ENCODE measurements around the gene GMPR.
"Not testable (repeated sequence)": the region's sequence is repeated elsewhere in the genome, so short reads cannot be mapped to it uniquely, and the experiment has no call there.

The GMPR gene

GRCh38 chr6:16222826-16223225 is 15.6 kb upstream of the GMPR start:
- Histone ChIP-seq H3K18ac (ENCODE audit: low read length) (no peak overlapping the region), H3K36me3 (ENCODE audit: control insufficient read depth, insufficient read depth, low read length) (no peaks in the 10 kb centered on the region), H3K4me2 (ENCODE audit: low read length) (no peak overlapping the region), H3K4me1 (ENCODE audit: control insufficient read depth, low read depth, low read length) (no peaks in the 10 kb centered on the region), H2BK15ac (replicated peaks; ENCODE audit: low read depth) (no peak overlapping the region), H3K4me3 (ENCODE audit: low read length) (no peak overlapping the region), H3K4ac (ENCODE audit: low read depth, low read length) (no peak overlapping the region), H4K8ac (ENCODE audit: low read depth, low read length) (no peak overlapping the region), H3K79me1 (ENCODE audit: low read length) (no peaks in the 10 kb centered on the region), H3K27me3 (ENCODE audit: insufficient read depth, low read length, poor library complexity) (no peaks in the 10 kb centered on the region), H2BK120ac (ENCODE audit: low read depth, low read length) (no peak overlapping the region), H3K27ac (ENCODE audit: low read depth, low read length) (no peak overlapping the region), H3K23ac (ENCODE audit: low read length) (no peak overlapping the region), H3K79me2 (ENCODE audit: control insufficient read depth, insufficient read depth, low read length) (no peaks in the 10 kb centered on the region), H2AK5ac (ENCODE audit: low read length) (no peak overlapping the region), H3K56ac (ENCODE audit: low read length) (no peak overlapping the region), H3K9ac (ENCODE audit: low read length) (no peak overlapping the region), H2BK5ac (ENCODE audit: low read length) (no peak overlapping the region), H4K5ac (ENCODE audit: low read length) (no peak overlapping the region)
- no peak for DNase-seq
- no CpG with 5 or more reads among the region's 3 CpGs for WGBS (ENCODE audit: extremely low coverage, insufficient coverage, low lambda C conversion rate)

- DNase-seq = no peak
- H2BK120ac ChIP-seq (ENCODE audit: low read depth, low read length) = no peak overlapping the region
- no peak overlapping the region for H3K9ac ChIP-seq (ENCODE audit: low read length)
- H3K27me3 ChIP-seq (ENCODE audit: insufficient read depth, low read length, poor library complexity) = no peaks in the 10 kb centered on the region
- H3K56ac ChIP-seq (ENCODE audit: low read length) = no peak overlapping the region
- no peak overlapping the region for H2BK5ac ChIP-seq (ENCODE audit: low read length)
- no peak overlapping the region for H3K4me3 ChIP-seq (ENCODE audit: low read length)
- no peaks in the 10 kb centered on the region for H3K79me2 ChIP-seq (ENCODE audit: control insufficient read depth, insufficient read depth, low read length)
- no peak overlapping the region for H4K8ac ChIP-seq (ENCODE audit: low read depth, low read length)
- H4K5ac ChIP-seq (ENCODE audit: low read length) = no peak overlapping the region
- no CpG with 5 or more reads among the region's 7 CpGs for WGBS (ENCODE audit: extremely low coverage, insufficient coverage, low lambda C conversion rate)
- H3K4me1 ChIP-seq (ENCODE audit: control insufficient read depth, low read depth, low read length) = no peaks in the 10 kb centered on the region
- no peaks in the 10 kb centered on the region for H3K36me3 ChIP-seq (ENCODE audit: control insufficient read depth, insufficient read depth, low read length)
- H3K18ac ChIP-seq (ENCODE audit: low read length) = no peak overlapping the region
- H2AK5ac ChIP-seq (ENCODE audit: low read length) = no peak overlapping the region
- no peak overlapping the region for H2BK15ac ChIP-seq (replicated peaks; ENCODE audit: low read depth)
- H3K4me2 ChIP-seq (ENCODE audit: low read length) = no peak overlapping the region
- H3K4ac ChIP-seq (ENCODE audit: low read depth, low read length) = no peak overlapping the region
- H3K79me1 ChIP-seq (ENCODE audit: low read length) = no peaks in the 10 kb centered on the region
- H3K23ac ChIP-seq (ENCODE audit: low read length) = no peak overlapping the region
- no peak overlapping the region for H3K27ac ChIP-seq (ENCODE audit: low read depth, low read length)
Observed at GRCh38 chr6:16223362-16223761, 15.0 kb upstream of the GMPR start.

- H3K79me2 ChIP-seq (ENCODE audit: control insufficient read depth, insufficient read depth, low read length) = no peaks in the 10 kb centered on the region
- H3K4me3 ChIP-seq (ENCODE audit: low read length) = no peak overlapping the region
- no peak overlapping the region for H2BK120ac ChIP-seq (ENCODE audit: low read depth, low read length)
- H3K23ac ChIP-seq (ENCODE audit: low read length) = no peak overlapping the region
- no peak overlapping the region for H4K8ac ChIP-seq (ENCODE audit: low read depth, low read length)
- WGBS (ENCODE audit: extremely low coverage, insufficient coverage, low lambda C conversion rate) = no CpG with 5 or more reads among the region's 8 CpGs
- DNase-seq = no peak
- no peak overlapping the region for H2BK5ac ChIP-seq (ENCODE audit: low read length)
- no peak overlapping the region for H2BK15ac ChIP-seq (replicated peaks; ENCODE audit: low read depth)
- H3K27ac ChIP-seq (ENCODE audit: low read depth, low read length) = no peak overlapping the region
- H3K56ac ChIP-seq (ENCODE audit: low read length) = no peak overlapping the region
- H3K18ac ChIP-seq (ENCODE audit: low read length) = no peak overlapping the region
- no peaks in the 10 kb centered on the region for H3K36me3 ChIP-seq (ENCODE audit: control insufficient read depth, insufficient read depth, low read length)
- no peaks in the 10 kb centered on the region for H3K79me1 ChIP-seq (ENCODE audit: low read length)
- H2AK5ac ChIP-seq (ENCODE audit: low read length) = no peak overlapping the region
- H4K5ac ChIP-seq (ENCODE audit: low read length) = no peak overlapping the region
- H3K27me3 ChIP-seq (ENCODE audit: insufficient read depth, low read length, poor library complexity) = no peaks in the 10 kb centered on the region
- no peak overlapping the region for H3K4me2 ChIP-seq (ENCODE audit: low read length)
- H3K4me1 ChIP-seq (ENCODE audit: control insufficient read depth, low read depth, low read length) = peaks cover 2% of the 10 kb centered on the region
- no peak overlapping the region for H3K4ac ChIP-seq (ENCODE audit: low read depth, low read length)
- H3K9ac ChIP-seq (ENCODE audit: low read length) = no peak overlapping the region
Observed at GRCh38 chr6:16224409-16224808, 14.0 kb upstream of the GMPR start.

GRCh38 chr6:16225062-16225731 is 13.2 kb upstream of the GMPR start:
- H3K36me3 ChIP-seq (ENCODE audit: control insufficient read depth, insufficient read depth, low read length) = not testable (repeated sequence)

GRCh38 chr6:16226117-16227047 is 12.0 kb upstream of the GMPR start:
- no CpG with 5 or more reads among the region's 23 CpGs for WGBS (ENCODE audit: extremely low coverage, insufficient coverage, low lambda C conversion rate)
- not testable (repeated sequence) for H3K4ac ChIP-seq (ENCODE audit: low read depth, low read length)

More at GRCh38 chr6:16225062-16225731, 13.2 kb upstream of the GMPR start:
- not testable (repeated sequence) for H3K4me1 ChIP-seq (ENCODE audit: control insufficient read depth, low read depth, low read length); H3K56ac ChIP-seq (ENCODE audit: low read length); H3K27ac ChIP-seq (ENCODE audit: low read depth, low read length); H2AK5ac ChIP-seq (ENCODE audit: low read length); H4K8ac ChIP-seq (ENCODE audit: low read depth, low read length); H3K27me3 ChIP-seq (ENCODE audit: insufficient read depth, low read length, poor library complexity); H2BK5ac ChIP-seq (ENCODE audit: low read length); H3K4me2 ChIP-seq (ENCODE audit: low read length); H3K4ac ChIP-seq (ENCODE audit: low read depth, low read length); H3K9ac ChIP-seq (ENCODE audit: low read length); H2BK15ac ChIP-seq (replicated peaks; ENCODE audit: low read depth); H4K5ac ChIP-seq (ENCODE audit: low read length); H3K79me1 ChIP-seq (ENCODE audit: low read length); H3K4me3 ChIP-seq (ENCODE audit: low read length); H3K23ac ChIP-seq (ENCODE audit: low read length); H3K18ac ChIP-seq (ENCODE audit: low read length); H3K79me2 ChIP-seq (ENCODE audit: control insufficient read depth, insufficient read depth, low read length); DNase-seq; H2BK120ac ChIP-seq (ENCODE audit: low read depth, low read length)
- no CpG with 5 or more reads among the region's 3 CpGs for WGBS (ENCODE audit: extremely low coverage, insufficient coverage, low lambda C conversion rate)

More at GRCh38 chr6:16226117-16227047, 12.0 kb upstream of the GMPR start:
- not testable (repeated sequence) for H2BK5ac ChIP-seq (ENCODE audit: low read length); H3K56ac ChIP-seq (ENCODE audit: low read length); H3K18ac ChIP-seq (ENCODE audit: low read length); H3K79me2 ChIP-seq (ENCODE audit: control insufficient read depth, insufficient read depth, low read length); H3K36me3 ChIP-seq (ENCODE audit: control insufficient read depth, insufficient read depth, low read length); H3K79me1 ChIP-seq (ENCODE audit: low read length); H3K4me1 ChIP-seq (ENCODE audit: control insufficient read depth, low read depth, low read length); H2AK5ac ChIP-seq (ENCODE audit: low read length); DNase-seq; H2BK120ac ChIP-seq (ENCODE audit: low read depth, low read length); H4K8ac ChIP-seq (ENCODE audit: low read depth, low read length); H3K4me2 ChIP-seq (ENCODE audit: low read length); H3K23ac ChIP-seq (ENCODE audit: low read length); H4K5ac ChIP-seq (ENCODE audit: low read length); H3K27me3 ChIP-seq (ENCODE audit: insufficient read depth, low read length, poor library complexity); H3K9ac ChIP-seq (ENCODE audit: low read length); H3K27ac ChIP-seq (ENCODE audit: low read depth, low read length); H3K4me3 ChIP-seq (ENCODE audit: low read length); H2BK15ac ChIP-seq (replicated peaks; ENCODE audit: low read depth)

All from mesendoderm (in vitro differentiated cells).